T-helper 2 cell (primary cell): Measurements from ENCODE around the gene SPOCK1.
"Not testable (repeated sequence)": the region's sequence is repeated elsewhere in the genome, so short reads cannot be mapped to it uniquely, and the experiment has no call there.

Experiments
- DNase-seq, 5 experiments: peaks; one replicate each; pipeline versions ENCODE4 v3.0.0 to v3.0.0-alpha.2; 2012 to 2022

SPOCK1 gene

GRCh38 chr5:137004279-137004678 is 494.8 kb downstream of the SPOCK1 start:
- DNase-seq: no peak

- no peak for DNase-seq
Observed at GRCh38 chr5:137001026-137001569, 498.0 kb downstream of the SPOCK1 start.

DNA sequence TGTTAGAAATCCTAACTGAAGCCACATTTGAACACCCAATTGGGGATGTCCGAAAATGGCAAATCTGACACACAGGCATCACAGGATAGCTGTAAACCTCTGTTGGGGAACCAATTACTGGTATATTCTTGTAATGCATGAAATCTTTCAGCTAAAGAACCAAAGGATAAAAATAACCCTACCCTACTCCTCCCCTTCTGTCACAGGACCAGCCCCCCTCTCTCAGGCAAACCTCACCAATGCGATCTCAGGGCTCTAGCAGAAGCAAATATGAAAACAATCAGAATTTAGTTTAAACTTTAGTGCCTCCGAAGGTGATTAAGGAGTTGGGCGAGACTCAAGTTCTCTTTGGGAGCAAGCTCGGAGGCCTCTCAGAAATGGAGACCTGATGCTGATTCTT is 499.3 kb downstream of the SPOCK1 start:
- no peak for DNase-seq

DNA sequence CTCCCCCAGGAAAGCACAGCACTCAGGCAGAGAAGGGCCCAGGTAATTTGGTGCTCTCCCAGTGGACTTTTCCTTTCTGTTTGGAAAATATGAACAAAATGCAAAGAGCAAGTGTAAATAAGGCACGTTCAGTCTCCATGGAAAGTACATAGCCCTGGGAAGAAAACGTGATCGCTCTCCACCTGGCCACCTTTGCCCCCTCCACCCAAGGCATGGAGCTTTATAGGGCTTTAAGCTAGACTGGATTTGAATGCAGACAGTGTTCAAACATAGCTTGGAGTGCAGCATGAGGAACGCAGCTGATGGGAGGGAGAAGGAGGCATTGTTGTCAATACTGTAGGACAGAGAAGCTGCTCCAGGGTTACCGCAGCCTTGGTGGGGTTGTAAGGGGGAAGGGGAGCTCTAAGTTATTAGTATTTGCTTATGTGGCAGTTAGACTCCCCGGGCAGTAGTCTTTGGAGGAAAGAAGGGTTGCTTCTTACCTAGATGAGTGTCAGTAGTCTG is 500.2 kb downstream of the SPOCK1 start:
- DNase-seq: no peak

GRCh38 chr5:136994154-136994553 is 505.0 kb downstream of the SPOCK1 start:
- DNase-seq: no peak

DNA sequence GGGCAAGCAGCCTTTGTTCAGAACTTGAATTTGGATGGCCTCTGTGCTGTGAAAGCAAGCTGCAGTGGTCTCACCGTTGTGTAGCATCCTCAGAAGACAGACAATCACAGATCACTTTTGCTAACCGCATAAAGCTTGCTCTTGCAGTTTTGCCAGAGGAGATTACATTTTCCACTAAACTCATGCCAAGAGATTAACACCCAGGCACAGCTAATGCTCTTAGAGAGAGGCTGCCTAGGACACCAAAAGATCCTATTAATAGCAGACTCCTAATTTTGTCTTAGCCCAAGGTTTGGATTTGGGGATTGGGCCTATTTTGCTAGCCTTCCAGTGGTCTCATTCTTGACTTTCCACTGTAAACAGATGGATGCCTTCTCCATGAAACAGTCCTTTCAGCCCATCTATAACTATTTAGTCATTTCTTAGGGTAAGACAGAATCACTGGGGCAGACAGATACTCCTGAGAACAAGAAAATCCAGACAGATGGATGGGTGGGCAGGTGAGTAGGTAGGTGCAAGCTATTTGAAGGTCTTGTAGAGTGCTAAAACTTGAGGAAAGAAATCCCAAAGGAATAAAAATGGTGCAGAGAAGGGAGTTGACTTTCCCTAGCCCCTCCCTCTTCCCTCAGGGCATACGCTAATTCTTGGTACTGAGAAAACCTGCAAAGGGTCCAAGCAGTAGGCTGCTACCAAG is 506.2 kb downstream of the SPOCK1 start:
- no peak for DNase-seq

- no peak for DNase-seq
Observed at GRCh38 chr5:136985785-136986475, 513.2 kb downstream of the SPOCK1 start.

- DNase-seq: no peak
Observed at GRCh38 chr5:136984772-136985446, 514.2 kb downstream of the SPOCK1 start.

- no peak for DNase-seq
Observed at GRCh38 chr5:136981936-136982335, 517.2 kb downstream of the SPOCK1 start.

GRCh38 chr5:136979131-136979530 is 520.0 kb downstream of the SPOCK1 start:
- no peak for DNase-seq

DNA sequence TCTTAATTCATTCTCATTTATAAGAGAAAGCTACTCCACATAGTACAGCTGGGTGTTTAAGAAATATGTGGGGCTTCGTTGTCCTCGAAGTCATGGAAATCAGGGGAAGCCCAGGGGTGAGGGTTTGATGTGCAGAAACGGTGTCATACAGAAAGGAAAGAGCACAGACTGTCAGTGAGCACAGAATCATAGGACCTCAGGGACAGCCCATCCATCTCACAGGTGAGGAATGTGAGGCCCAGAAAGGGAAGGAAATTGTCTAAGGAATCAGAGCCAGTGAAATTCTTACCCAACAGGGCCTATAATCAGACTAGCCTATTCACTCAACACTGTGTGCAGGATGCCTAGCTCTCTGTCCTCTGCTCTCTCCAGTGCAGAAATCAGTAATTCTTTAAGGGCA is 535.6 kb downstream of the SPOCK1 start:
- no peak for DNase-seq

GRCh38 chr5:136957428-136957827 is 541.7 kb downstream of the SPOCK1 start:
- no peak for DNase-seq

- DNase-seq: not testable (repeated sequence)
Observed at GRCh38 chr5:136954142-136954541, 545.0 kb downstream of the SPOCK1 start.

DNA sequence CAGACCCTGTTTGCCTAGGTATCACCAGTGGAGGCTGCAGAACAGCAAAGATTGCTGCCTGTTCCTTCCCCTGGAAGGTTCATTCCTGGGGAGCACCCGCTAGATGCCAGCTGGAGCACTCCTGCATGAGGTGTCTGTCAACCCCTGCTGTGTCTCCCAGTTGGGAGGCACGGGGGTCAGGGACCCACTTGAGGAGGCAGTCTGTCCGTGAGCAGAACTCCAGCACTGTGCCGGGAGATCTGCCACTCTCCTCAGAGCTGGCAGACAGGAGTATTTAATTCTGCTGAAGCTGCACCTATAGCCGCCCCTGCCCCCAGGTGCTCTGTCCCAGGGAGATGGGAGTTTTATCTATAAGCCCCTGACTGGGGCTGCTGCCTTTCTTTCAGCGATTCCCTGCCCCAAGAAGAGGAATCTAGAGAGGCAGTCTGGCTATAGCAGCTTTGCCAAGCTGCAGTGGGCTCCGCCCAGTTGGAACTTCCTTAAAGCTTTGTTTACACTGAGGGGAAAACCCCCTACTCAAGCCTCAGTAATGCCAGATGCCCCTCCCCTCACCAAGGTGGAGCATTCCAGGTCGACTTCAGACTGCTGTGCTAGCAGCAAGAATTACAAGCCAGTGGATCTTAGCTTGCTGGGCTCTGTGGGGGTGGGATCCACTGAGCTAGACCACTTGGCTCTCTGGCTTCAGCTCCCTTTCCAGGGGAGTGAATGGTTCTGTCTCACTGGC is 545.6 kb downstream of the SPOCK1 start:
- not testable (repeated sequence) for DNase-seq

GRCh38 chr5:136927571-136927970 is 571.6 kb downstream of the SPOCK1 start:
- no peak for DNase-seq

GRCh38 chr5:136926073-136926472 is 573.1 kb downstream of the SPOCK1 start:
- no peak for DNase-seq
